Measurements from ENCODE around the gene KRT85. TPM values are rescaled to one million over a fixed set of nuclear protein-coding genes. Genes with fewer than 3 reads are reported as not detected.
"Not testable (repeated sequence)": the region's sequence is repeated elsewhere in the genome, so short reads cannot be mapped to it uniquely, and the experiment has no call there.

KRT85 gene
- polyA plus RNA-seq, 2 of the 4 experiments (the other 2 are of a cell fraction), result 3.7 TPM; not detected in 1

DNA sequence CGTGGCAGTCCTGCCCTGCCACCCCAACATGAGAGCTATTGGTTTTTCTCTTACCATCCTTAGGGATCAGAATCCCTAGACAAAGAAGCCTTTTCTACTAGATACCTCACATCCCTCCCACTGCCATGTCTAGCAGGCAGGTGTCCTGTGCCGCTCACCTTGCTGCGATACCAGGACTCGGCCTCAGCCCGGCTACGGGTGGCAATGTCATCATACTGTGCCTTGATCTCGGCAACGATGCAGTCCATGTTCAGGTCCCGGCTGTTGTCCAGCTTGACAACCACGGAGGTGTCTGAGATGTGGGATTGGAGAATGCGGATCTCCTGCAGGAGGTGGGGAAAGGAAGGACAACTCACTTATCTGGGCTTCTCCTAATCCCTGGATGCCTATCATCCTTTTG, 50.6 kb downstream of the KRT85 start:
- CTCF ChIA-PET, result interaction anchor here (0.9 to 2.9 kb wide), 6 partner anchors 10 to 563 kb away, joined by 3 to 37 read pairs (median 5); no protein-coding TSS in a partner anchor
- peaks cover 7% of the 10 kb centered on the region; the same call in 1 of the 3 replicates for H3K4me1 ChIP-seq
- H3K9me3 ChIP-seq, result no peaks in the 10 kb centered on the region
- DNase-seq (ENCODE audit: low read depth in 1 of 2, low spot score in 1 of 2) (no peak), ATAC-seq (no peak), FAIRE-seq (no peak)
- POLR2A ChIA-PET, result no interaction called here
- H3K27ac ChIP-seq, result peak overlapping the region in 1 of 2 experiments; percentile 81; a peak in 3 of 6 replicates
- WGBS (ENCODE audit: missing lambda C conversion rate), result 96% methylated on average over 11 of the region's 11 CpGs
- H3K4me2 ChIP-seq, result no peak overlapping the region
- TF ChIP-seq MAFK (IDR thresholded peaks at IDR 0.05; ENCODE audit: partially characterized antibody), result no peak
- no peak overlapping the region for H3K4me3 ChIP-seq

DNA sequence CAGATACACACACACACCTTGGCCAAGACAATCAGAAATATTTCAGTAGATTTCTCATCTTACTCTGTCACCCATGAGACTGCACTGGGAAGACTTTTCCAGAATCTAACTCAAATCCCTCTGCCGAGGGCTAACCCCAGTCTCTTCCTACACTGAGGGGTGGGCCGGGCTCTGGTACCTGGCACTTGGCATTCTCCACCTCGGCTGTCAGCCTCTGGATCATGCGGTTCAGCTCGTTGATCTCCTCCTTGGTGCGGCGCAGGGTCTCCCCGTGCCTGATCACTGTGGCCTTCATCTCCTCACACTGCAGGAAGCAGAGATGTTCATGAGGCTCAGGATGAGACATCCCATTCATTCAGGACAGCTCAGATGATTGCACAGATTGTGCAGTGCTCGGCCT, 51.0 kb downstream of the KRT85 start:
- ChIA-PET POLR2A (no interaction called here), CTCF (interaction anchor here (0.6 to 2.9 kb wide), 8 partner anchors 10 to 665 kb away, joined by 3 to 37 read pairs (median 5); no protein-coding TSS in a partner anchor)
- ATAC-seq (no peak), FAIRE-seq (no peak), DNase-seq (ENCODE audit: low read depth in 1 of 2, low spot score in 1 of 2) (no peak)
- Histone ChIP-seq H3K27ac (peak overlapping the region in 1 of 2 experiments; percentile 81; a peak in 3 of 6 replicates), H3K9me3 (no peaks in the 10 kb centered on the region), H3K4me1 (peaks cover 7% of the 10 kb centered on the region; the same call in 1 of the 3 replicates), H3K4me2 (no peak overlapping the region), H3K4me3 (no peak overlapping the region)
- TF ChIP-seq CBX2 (IDR thresholded peaks at IDR 0.05; ENCODE audit: borderline replicate concordance, low read depth), result no peak
- TF ChIP-seq ZC3H11A (IDR thresholded peaks at IDR 0.05), result no peak
- TF ChIP-seq GATA3 (IDR thresholded peaks at IDR 0.05; ENCODE audit: borderline replicate concordance), result no peak
- WGBS (ENCODE audit: missing lambda C conversion rate), result 90% methylated on average over 8 of the region's 9 CpGs

DNA sequence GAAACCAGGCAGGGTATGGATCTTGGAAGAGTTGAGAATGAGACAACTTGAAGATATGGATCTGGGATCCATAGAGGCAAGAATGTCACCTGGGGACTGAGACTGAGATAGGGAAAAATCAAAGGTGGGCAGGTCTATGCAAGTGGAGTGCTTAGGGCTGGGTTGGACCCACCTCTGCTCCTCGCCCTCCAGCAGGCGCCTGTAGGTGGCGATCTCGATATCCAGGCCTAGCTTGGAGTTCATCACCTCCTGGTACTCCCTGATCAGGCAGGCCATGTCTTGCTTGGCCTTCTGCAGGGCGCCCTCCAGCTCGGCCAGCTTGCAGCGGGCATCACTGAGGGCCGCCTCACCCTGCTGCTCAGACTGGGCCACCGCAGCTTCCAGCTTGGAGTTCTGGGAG, 51.6 kb downstream of the KRT85 start:
- H3K4me3 ChIP-seq, H3K9me3 ChIP-seq, H3K4me1 ChIP-seq, POLR2A ChIA-PET, H3K4me2 ChIP-seq, FAIRE-seq: not testable (repeated sequence)
- TF ChIP-seq CTCF (IDR thresholded peaks at IDR 0.05) (peak; percentile 21; the same call in 1 of the 3 replicates), RAD21 (conservative IDR thresholded peaks at IDR 0.05 in 1 of 2, IDR thresholded peaks at IDR 0.05 in 1 of 2) (peak in 1 of 2 experiments; percentile 36; a peak in 1 of 5 replicates)
- peak overlapping the region in 1 of 2 experiments; percentile 81; a peak in 3 of 6 replicates for H3K27ac ChIP-seq
- CTCF ChIA-PET, result interaction anchor here (0.6 to 2.9 kb wide), 9 partner anchors 9 to 666 kb away, joined by 3 to 37 read pairs (median 5); no protein-coding TSS in a partner anchor
- WGBS (ENCODE audit: missing lambda C conversion rate), result 64% methylated on average over 9 of the region's 9 CpGs
- DNase-seq (ENCODE audit: low read depth in 1 of 2, low spot score in 1 of 2) (peak; percentile 57 to 74), ATAC-seq (peak; percentile 32 to 85; a peak in 4 of 6 replicates)

GRCh38 chr12:52314511-52314910, 52.8 kb downstream of the KRT85 start:
- Histone ChIP-seq H3K27ac (peak overlapping the region in 1 of 2 experiments; percentile 52; a peak in 3 of 6 replicates), H3K4me3 (no peak overlapping the region), H3K4me1 (peaks cover 7% of the 10 kb centered on the region; the same call in 1 of the 3 replicates), H3K9me3 (no peaks in the 10 kb centered on the region), H3K4me2 (no peak overlapping the region)
- ChIA-PET POLR2A (no interaction called here), CTCF (interaction anchor here (0.6 to 4.9 kb wide), 8 partner anchors 8 to 599 kb away, joined by 3 to 37 read pairs (median 6); no protein-coding TSS in a partner anchor)
- TF ChIP-seq EP300 (IDR thresholded peaks at IDR 0.05) (no peak), MAFK (IDR thresholded peaks at IDR 0.05; ENCODE audit: partially characterized antibody) (no peak), KDM5A (IDR thresholded peaks at IDR 0.05) (no peak), POLR2AphosphoS2 (conservative IDR thresholded peaks at IDR 0.05; ENCODE audit: low read length) (no peak), NR3C1 (IDR thresholded peaks at IDR 0.05) (no peak), JUNB (IDR thresholded peaks at IDR 0.05) (no peak), RARB (CRISPR knock-in tag; IDR thresholded peaks at IDR 0.05) (no peak), ZFP36 (IDR thresholded peaks at IDR 0.05; ENCODE audit: borderline replicate concordance, partially characterized antibody) (no peak), PHF8 (IDR thresholded peaks at IDR 0.05; ENCODE audit: borderline replicate concordance, low read depth) (no peak), CEBPB (IDR thresholded peaks at IDR 0.05) (no peak), HOXA7 (CRISPR knock-in tag; IDR thresholded peaks at IDR 0.05) (no peak), CHD4 (IDR thresholded peaks at IDR 0.05; ENCODE audit: borderline replicate concordance) (no peak), CHD2 (IDR thresholded peaks at IDR 0.05; ENCODE audit: low read length, partially characterized antibody) (no peak), GATA3 (IDR thresholded peaks at IDR 0.05; ENCODE audit: borderline replicate concordance) (no peak), ZNF302 (CRISPR knock-in tag; IDR thresholded peaks at IDR 0.05) (no peak), ELK1 (IDR thresholded peaks at IDR 0.05; ENCODE audit: low read depth, low read length) (no peak), KDM1A (IDR thresholded peaks at IDR 0.05; ENCODE audit: low read depth) (no peak), RAD21 (conservative IDR thresholded peaks at IDR 0.05 in 1 of 2, IDR thresholded peaks at IDR 0.05 in 1 of 2) (no peak)
- TF ChIP-seq, protein P1, sequence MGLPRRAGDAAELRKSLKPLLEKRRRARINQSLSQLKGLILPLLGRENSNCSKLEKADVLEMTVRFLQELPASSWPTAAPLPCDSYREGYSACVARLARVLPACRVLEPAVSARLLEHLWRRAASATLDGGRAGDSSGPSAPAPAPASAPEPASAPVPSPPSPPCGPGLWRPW (IDR thresholded peaks at IDR 0.05), result no peak
- TF ChIP-seq, protein P2, sequence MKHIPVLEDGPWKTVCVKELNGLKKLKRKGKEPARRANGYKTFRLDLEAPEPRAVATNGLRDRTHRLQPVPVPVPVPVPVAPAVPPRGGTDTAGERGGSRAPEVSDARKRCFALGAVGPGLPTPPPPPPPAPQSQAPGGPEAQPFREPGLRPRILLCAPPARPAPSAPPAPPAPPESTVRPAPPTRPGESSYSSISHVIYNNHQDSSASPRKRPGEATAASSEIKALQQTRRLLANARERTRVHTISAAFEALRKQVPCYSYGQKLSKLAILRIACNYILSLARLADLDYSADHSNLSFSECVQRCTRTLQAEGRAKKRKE (CRISPR knock-in tag; IDR thresholded peaks at IDR 0.05; ENCODE audit: low read depth), result no peak
- no peak for ATAC-seq
- WGBS (ENCODE audit: missing lambda C conversion rate), result 72% methylated on average over 6 of the region's 13 CpGs
- no peak for FAIRE-seq
- no peak for DNase-seq (ENCODE audit: low read depth in 1 of 2, low spot score in 1 of 2)
